Measurements from ENCODE around the gene CLASP1.
"Not testable (repeated sequence)": the region's sequence is repeated elsewhere in the genome, so short reads cannot be mapped to it uniquely, and the experiment has no call there.

Gene CLASP1

DNA sequence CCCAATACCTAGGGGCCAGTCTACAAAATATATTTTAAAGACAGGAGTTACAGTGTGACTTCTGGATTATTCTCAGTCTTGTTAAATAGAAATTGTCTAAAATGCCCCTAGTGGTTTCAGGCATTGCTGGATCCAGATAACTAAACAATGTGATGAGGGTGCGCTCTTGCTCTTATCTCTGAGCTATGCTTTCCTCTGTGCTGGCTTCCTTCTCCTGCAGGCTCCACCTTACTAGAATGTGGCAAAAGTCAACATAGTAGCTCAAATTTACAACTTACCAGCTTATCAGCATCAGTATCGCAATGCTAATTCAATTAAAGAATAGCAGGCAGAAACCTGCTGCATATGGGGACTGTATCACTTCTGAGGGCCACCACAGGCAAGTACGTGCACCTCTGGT is 179.9 kb downstream of the CLASP1 start:
- ATAC-seq, result no peak

DNA sequence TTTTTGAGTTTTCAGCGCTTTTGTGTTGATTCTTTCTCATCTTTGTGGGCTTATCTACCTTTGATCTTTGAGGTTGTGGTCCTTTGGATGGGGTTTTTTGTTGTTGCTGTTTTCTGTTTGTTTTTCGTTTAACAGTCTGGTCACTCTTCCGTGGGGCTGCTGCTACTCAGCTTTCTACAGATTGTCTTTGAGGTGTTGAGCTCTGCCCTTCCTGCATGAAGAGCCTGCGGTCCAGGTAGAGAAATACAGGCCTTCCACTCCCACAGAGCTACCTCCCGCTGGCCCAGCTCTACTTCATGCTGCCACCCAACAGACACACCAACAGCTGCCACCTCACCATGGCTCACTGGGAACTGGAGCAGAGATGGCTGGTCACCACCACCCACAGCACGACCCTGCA is 180.3 kb downstream of the CLASP1 start:
- no peak for ATAC-seq

DNA sequence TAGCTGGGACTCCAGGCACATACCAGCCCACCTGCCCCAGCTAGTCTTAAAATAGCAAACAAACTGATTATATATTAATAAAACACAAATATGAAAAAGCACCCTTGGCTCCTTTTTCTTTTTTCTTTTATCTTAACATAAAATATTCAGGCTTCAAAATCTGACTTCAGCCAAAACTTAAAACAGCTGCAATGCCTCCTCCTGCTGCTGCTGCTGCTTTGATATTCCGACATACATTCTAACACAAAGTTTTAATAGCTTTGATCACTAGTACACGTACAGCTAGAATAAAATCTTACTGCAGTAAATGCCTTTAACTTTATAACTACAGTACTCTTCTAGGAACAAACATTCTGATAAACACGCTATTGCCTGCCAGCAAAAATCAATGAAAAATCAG is 190.0 kb downstream of the CLASP1 start:
- ATAC-seq, result no peak

- ATAC-seq, result no peak
These were observed 192.9 kb downstream of the CLASP1 start for GRCh38 chr2:121456325-121456724.

DNA sequence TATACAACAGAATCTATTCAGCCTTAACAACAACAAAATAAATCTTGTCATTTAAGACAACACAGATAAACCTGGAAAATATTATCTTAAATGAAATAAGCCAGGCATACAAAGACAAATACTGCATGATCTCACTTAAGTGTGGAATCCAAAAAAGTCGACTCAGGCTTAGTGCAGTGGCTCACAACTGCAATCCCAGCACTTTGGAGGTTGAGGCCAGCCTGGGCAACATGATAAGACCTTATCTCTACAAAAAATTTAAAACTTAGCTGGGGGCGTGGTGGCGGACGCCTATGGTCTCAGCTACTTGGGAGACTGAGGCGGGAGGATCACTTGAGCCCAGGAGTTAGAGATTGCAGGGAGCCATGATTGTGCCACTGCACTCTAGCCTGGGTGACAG is 193.8 kb downstream of the CLASP1 start:
- ATAC-seq, result no peak

- no peak for ATAC-seq
These were observed 194.6 kb downstream of the CLASP1 start for GRCh38 chr2:121454549-121455090.

DNA sequence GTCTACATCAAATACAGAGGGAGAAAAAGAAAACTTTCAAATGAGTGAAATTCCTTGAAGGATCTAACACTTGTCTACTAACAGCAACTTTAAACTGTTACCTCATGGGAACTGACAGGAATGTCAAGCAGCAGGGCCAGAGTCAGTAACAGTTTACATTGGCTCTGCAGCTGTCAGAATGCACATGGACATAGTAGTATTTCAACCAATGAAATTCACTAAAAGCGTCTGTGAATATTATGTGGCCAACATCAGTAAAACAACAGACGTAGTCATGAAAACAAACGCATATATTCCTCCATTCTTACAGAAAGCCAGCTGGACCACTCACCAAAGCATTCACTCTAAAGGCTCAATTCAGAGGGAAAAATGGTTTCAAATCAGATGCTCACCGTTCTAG is 197.9 kb downstream of the CLASP1 start:
- ATAC-seq, result no peak

DNA sequence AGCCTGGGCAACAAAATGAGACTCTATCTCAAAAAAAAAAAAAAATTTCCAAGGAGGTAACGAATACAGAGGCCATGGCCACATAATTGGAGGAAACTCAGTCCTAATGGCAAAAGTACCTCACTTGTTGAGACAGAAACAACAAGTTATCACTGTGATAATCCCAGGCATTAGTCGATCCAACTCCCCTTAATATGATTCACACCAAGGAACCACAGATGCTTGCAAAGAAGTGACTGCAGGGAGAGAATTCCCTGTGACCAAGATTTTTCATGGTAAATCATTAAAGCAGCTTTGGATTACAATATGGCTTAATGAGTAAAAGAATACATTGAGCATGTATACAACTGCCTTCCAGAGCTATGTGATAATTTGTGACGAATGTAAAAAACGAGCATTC is 199.0 kb downstream of the CLASP1 start:
- no peak for ATAC-seq

GRCh38 chr2:121446647-121447241 is 202.5 kb downstream of the CLASP1 start:
- no peak for ATAC-seq

GRCh38 chr2:121442889-121443288 is 206.4 kb downstream of the CLASP1 start:
- ATAC-seq, result no peak

DNA sequence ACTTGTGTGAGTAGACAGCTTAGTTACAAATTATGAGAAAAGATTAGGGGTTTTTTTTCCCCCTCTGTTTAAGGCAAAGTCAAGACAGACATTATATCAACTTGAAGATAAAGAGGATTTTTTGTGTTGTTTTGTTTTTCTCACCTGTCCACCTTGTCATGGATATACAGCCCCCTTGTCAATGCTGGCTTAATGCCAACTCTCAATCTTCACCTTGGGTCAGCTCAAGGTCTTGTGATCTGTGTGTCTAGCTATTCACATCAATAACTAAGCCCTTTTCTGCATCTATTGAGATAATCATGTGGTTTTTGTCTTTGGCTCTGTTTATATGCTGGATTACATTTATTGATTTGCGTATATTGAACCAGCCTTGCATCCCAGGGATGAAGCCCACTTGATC is 211.0 kb downstream of the CLASP1 start:
- ATAC-seq, result not testable (repeated sequence)

DNA sequence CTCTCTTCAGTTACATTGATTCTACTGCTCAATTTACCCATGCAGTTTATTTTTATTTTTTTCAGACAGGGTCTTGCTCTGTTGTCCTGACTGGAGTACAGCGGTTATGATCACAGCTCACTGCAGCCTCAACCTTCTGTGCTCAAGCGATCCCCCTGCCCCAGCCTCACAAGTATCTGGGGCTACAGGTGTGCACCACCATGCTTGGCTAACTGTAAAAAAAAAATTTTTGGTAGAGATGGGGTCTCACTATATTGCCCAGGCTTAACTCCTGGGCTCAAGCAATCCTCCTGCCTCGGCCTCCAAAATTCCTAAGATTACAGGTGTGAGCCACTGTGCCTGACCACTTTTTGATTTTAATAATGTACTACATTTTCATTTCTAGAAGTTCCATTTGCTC is 212.3 kb downstream of the CLASP1 start:
- no peak for ATAC-seq

DNA sequence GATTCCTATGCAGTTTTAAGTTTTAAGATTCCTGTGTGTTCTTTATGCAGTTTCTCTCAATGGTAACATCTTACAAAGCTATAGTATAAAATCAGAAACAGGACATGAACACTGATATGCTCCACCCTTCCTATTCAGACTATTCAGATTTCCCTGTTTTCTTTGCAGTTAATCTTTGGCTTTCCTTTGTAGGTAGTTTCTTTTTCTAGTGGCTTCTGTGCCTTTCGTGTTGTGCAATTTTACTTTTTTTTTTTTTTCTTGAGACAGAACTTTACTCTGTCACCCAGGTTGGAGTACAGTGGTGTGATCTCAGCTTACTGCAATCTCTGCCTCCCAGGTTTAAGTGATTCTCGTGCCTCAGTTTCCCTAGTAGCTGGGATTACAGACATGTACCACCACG is 213.5 kb downstream of the CLASP1 start:
- no peak for ATAC-seq

DNA sequence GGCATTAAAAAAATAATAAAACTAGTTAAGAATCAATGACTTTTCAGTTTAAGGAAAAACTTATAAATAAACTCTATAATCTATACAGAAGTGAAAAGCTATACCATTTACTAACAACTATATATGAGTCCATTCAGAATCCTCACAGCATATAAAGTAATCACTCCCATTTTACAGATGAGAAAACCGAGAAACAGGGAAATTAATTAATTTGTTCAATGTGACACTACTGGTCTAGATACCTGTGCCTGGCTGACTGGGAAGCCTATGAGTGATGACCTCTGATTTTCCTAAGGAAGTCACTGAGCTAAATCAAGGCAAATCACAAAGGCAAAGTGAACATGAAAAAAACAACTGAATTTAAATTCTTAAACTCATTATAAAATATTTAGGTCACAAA is 218.0 kb downstream of the CLASP1 start:
- ATAC-seq, result no peak

DNA sequence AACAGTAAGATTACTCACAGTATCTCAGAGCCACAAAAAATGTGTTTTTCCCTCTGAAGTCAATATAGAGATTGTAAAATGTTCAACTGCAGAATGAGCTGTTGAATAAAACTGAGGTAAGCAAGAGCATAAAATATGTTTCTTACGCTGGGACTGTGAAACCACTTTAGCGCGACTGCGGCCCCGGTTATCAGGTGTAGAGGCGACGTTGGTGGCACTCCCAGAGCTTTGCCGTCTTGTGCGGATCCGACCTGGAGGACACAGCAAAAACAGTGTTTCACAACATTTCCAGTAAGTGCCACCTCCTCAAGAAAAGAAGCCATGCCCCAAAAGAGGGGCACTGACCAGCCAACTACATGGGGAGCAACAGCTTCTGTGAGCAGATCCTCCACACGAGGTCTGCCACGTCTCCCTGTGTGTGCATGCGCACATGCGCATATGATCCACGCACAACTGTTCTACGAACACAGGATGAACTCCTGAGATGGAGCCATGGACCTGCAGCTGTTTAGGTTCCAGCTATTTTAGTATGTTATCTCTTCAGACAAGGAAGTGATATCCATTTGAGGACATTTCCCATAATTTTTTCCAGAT is 219.2 kb downstream of the CLASP1 start:
- ATAC-seq, result no peak

GRCh38 chr2:121429119-121429903 is 220.0 kb downstream of the CLASP1 start:
- ATAC-seq, result no peak

DNA sequence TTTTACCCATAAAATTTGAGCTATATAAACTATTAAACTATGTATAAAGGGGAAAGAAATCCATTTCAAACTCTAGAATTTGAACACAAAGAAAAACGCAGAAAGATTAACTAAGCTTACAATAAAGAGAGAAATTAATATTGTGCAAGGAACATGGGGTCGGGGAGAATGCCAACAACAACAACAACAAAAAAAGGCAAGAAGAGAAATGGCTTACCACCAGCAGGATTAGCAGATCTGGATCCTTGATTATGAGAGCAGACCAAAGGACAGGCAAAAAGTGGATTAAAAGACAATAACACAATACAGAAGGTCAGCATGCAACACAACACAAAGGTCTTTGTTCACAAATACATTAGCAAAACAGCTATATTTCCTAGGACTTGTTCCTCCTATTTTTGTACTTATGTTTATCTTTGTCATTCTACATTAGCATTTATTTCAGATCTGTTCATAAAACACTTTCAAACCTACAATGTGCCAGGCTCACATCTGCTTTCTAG is 222.0 kb downstream of the CLASP1 start:
- ATAC-seq, result no peak

DNA sequence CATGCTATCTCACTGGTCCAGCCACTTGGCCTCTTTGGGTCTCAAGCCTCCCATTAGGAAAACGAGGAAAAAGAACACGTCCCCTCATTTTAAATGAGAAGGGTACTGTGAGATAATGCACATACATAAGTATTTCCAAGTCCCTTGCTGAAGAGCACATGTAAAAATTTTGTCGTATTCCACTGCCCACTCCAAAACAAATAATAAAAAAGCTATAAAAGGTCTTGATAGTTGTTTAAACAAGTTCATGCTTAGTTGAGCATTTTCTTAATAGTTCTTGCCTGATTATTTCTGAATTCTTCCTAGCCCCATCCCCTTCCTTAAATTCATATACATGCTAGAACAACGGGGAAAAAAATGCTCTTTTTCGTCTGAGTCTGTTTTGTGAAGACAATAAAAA is 228.8 kb downstream of the CLASP1 start:
- no peak for ATAC-seq

DNA sequence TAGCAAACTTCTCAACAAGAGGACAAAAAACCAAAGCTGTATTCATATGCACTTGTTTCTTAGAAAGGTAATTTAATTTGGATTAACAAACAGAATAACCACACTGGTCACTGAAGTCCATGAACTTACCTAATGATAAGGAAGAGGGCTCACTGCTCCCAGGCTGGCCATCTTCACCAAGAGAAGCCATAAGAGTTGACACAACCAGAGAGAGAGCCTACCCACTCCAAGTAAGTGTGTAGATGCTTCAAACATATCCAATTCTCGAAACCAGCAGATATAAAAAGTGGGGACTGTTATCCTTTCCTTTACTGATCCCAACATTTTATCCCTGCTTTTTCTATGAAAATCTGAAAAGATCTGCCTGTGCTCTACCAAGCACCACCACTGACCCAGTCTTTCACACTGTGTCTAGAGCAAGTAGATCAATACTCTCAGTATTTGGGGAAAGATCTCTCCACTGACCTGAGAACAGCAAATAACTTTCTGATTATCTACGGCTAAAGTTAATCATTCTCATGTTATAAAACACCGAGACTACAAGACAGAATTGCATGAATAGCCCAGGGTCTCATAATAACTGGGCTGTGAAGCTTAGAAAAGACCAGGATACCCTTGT is 230.1 kb downstream of the CLASP1 start:
- no peak for ATAC-seq

DNA sequence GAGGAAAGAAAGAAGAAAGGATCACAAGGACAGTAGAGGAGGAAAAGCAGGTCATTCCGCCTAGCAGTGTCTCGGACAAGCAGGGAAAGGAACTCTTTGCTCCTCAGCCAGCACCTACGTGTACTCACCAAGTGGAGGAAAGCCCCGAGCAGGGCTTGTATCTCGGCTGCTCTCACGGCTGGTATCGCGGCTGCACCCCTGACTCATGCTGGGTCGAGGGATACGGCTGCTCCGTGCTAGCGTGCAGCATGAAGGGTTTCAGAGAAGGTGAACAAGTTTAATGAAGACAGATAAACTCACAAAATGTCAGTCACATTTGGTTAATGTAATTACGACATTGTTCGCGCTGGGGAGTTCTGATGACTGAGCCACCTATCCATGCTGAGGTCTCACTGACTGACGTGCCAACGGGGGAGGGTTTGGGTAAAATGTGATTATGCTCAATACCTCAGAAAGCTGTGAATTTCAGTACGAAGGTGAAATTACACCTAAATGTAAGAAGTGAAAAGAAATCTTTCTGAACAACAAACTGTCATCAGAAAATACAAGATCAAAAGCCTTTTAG is 230.7 kb downstream of the CLASP1 start:
- no peak for ATAC-seq

- no peak for ATAC-seq
These were observed 231.4 kb downstream of the CLASP1 start for GRCh38 chr2:121417826-121418225.

- ATAC-seq, result no peak
These were observed 233.5 kb downstream of the CLASP1 start for GRCh38 chr2:121415727-121416126.

DNA sequence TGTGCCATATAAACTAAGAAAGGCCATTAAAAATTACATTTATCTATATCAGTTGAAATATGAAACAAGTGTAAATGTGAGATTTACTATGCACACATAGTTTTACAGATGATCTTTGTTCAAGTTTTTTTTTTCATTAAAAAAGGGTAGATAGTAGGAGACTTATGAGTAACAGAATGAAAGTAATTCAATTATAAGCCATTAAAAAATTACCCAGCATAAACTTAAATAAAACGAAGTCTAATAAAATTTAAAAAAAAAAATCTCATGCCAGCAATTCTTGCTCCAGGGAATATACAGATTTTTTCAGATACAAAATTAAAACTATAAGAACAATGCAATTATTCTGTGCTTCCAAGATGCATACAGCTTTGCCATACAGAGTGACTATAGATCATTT is 236.9 kb downstream of the CLASP1 start:
- ATAC-seq, result no peak

All from activated CD4-positive, CD25-positive, alpha-beta regulatory T cell treated with anti-CD3 and anti-CD28 coated beads, Interleukin-2, amount 50 U/mL, for 24 hours (primary cell).